ENCODE data around the gene IGF1R. TPM values are rescaled to one million over a fixed set of nuclear protein-coding genes. Genes with fewer than 3 reads are reported as not detected.
A peak's percentile ranks its signal among the peaks of the same experiment; 100 is the strongest.

Gene IGF1R
- total RNA-seq, 2 experiments from 2014 or later: 26.3 to 43.7 TPM

DNA sequence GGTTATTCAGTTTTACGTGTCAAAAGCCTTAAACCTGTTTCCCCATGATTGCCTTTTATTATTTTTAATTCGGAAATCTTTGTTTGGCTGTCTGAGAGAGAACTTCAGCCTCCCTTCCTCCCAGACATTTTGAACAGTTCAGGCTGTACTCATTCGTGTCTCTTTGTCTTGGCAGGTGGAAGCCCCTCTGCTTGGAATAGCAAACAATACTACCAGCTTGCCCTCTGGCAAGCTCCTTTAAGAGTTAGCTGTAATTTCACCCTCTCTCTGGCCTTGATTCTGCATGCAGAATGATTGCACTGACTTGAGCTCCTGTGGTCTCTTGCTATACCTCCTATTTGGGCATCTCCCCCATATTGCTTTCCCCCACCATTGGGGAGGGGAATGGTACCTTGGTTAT is 11.7 kb downstream of the IGF1R start:
- intact Hi-C loops (cut with DNase I, micrococcal nuclease): no loop called here
- Mint-ChIP-seq H3K27ac (no peak overlapping the region), H3K9me3 (ENCODE audit: low read depth) (no peaks in the 10 kb centered on the region), H3K27me3 (no peaks in the 10 kb centered on the region), H3K4me3 (no peak overlapping the region), H3K36me3 (ENCODE audit: low read depth) (no peaks in the 10 kb centered on the region), H3K4me1 (peaks cover 35% of the 10 kb centered on the region)
- ATAC-seq: no peak
- DNase-seq: no peak
- ChIA-PET CTCF (interaction anchor here (0.6 to 3.9 kb wide), 20 partner anchors 9 to 1382 kb away, joined by 3 to 39 read pairs (median 4); partner anchors contain the start of gene IGF1R), POLR2A (no interaction called here)

DNA sequence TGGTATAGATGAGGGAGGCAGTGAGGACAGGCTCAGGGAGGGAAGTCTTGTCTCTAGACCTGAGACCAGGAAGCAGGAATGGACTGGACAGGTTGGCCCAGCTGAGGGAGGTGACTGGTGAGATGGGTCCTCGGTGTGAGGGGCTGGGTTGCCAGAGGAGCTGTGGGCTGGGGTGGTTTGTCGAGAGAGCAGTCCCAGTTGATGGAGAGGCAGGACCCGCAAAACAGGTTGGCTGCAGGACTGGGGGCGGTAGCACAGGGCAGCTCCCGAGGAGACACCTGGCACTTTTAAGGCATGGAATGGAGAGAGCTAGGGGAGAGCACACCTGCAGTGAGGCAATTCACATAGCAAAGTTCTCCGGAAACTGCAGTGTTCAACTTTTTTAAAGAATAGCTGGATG is 14.7 kb downstream of the IGF1R start:
- no peaks in the 10 kb centered on the region for H3K27me3 Mint-ChIP-seq
- peaks cover 49% of the 10 kb centered on the region for H3K4me1 Mint-ChIP-seq
- ATAC-seq (no peak), DNase-seq (no peak)
- H3K9me3 Mint-ChIP-seq (ENCODE audit: low read depth): no peaks in the 10 kb centered on the region
- POLR2A ChIA-PET: no interaction called here
- CTCF ChIA-PET: interaction anchor here (0.6 kb wide), 1 partner anchor 16 kb away, joined by 3 read pairs; no protein-coding TSS in a partner anchor
- H3K4me3 Mint-ChIP-seq: no peak overlapping the region
- H3K36me3 Mint-ChIP-seq (ENCODE audit: low read depth): no peaks in the 10 kb centered on the region
- intact Hi-C loops (cut with DNase I, micrococcal nuclease): no loop called here
- no peak overlapping the region for H3K27ac Mint-ChIP-seq

DNA sequence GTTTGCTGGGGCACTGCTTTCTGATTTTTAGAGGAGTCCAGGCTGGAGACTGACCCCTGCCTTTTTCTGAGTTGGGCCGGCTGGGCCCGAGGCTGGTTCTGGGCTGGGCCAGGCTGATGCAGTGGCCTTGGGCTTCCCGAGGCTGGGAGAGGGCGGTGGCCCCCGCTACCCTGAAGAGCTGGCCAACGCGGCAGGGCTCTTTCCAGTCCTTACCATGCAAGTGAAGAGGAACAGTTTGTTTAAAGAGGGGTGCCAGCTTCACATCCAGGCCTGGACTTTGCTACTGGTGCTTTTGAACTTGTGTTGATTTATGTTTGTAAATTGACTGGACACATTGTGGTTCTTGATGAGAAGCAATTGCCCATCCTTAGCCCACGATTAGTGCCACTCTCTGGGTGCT is 15.3 kb downstream of the IGF1R start:
- H3K27ac Mint-ChIP-seq: peak overlapping the region; percentile 14
- H3K36me3 Mint-ChIP-seq (ENCODE audit: low read depth): no peaks in the 10 kb centered on the region
- no peaks in the 10 kb centered on the region for H3K9me3 Mint-ChIP-seq (ENCODE audit: low read depth)

DNA sequence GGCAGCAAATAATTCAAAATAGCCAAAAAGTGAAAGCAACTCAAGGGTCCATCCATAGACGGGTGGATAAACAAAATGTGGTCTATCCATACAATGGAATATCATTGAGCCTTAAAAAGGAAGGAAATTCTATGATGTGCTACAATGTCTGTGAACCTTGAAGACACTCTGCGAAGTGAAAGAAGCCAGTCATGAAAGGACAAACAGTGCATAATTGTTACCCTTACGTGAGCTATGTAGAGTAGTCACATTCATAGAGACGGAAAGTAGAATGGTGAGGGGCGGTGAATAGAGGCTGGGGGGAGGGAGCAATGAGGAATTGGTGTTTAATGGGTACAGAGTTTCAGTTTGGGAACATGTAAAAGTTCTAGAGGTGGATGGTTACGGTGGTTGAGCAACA is 18.1 kb downstream of the IGF1R start:
- no peaks in the 10 kb centered on the region for H3K9me3 Mint-ChIP-seq (ENCODE audit: low read depth)

More for the DNA sequence above, 15.3 kb downstream of the IGF1R start:
- H3K4me3 Mint-ChIP-seq: no peak overlapping the region
- DNase-seq (no peak), ATAC-seq (no peak)
- POLR2A ChIA-PET: no interaction called here
- peaks cover 51% of the 10 kb centered on the region for H3K4me1 Mint-ChIP-seq
- CTCF ChIA-PET: no interaction called here
- intact Hi-C loops (cut with DNase I, micrococcal nuclease): no loop called here
- no peaks in the 10 kb centered on the region for H3K27me3 Mint-ChIP-seq

DNA sequence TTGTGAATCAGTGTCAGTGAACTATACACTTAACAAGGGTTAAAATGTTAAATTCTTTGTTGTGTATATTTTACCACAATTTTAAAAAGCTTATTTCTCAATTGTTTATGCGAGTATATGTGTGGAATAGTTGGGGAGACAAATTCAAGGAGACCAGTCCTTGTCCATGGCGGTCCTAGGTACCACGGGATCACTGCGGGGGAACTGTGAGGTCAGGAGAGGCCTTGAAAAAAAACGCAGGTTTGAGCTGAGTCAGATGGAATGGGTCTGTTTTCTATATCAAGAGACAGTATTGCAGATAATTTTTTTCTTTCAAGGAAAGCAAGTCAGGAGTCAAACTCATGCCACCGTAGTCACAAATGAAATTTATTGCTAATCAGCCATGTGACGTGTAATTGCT is 18.5 kb downstream of the IGF1R start:
- Mint-ChIP-seq H3K36me3 (ENCODE audit: low read depth) (peaks cover 2% of the 10 kb centered on the region), H3K27me3 (no peaks in the 10 kb centered on the region), H3K9me3 (ENCODE audit: low read depth) (no peaks in the 10 kb centered on the region), H3K27ac (no peak overlapping the region), H3K4me3 (no peak overlapping the region), H3K4me1 (peaks cover 78% of the 10 kb centered on the region)
- ATAC-seq (no peak), DNase-seq (no peak)
- ChIA-PET POLR2A (no interaction called here), CTCF (interaction anchor here (0.7 to 1.2 kb wide), 2 partner anchors 11 to 47 kb away, joined by 5 read pairs; no protein-coding TSS in a partner anchor)
- intact Hi-C loops (cut with DNase I, micrococcal nuclease): loop anchor here in 1 of 2 experiments (5.0 kb wide), 1 partner anchor 110 kb away; no protein-coding TSS in a partner anchor

More for the DNA sequence above, 18.1 kb downstream of the IGF1R start:
- Mint-ChIP-seq H3K4me1 (peaks cover 75% of the 10 kb centered on the region), H3K4me3 (no peak overlapping the region), H3K36me3 (ENCODE audit: low read depth) (no peaks in the 10 kb centered on the region), H3K27ac (no peak overlapping the region), H3K27me3 (no peaks in the 10 kb centered on the region)
- DNase-seq: no peak
- ChIA-PET POLR2A (no interaction called here), CTCF (interaction anchor here (1.2 kb wide), 1 partner anchor 11 kb away, joined by 5 read pairs; no protein-coding TSS in a partner anchor)
- intact Hi-C loops (cut with DNase I, micrococcal nuclease): loop anchor here in 1 of 2 experiments (5.0 kb wide), 1 partner anchor 111 kb away; no protein-coding TSS in a partner anchor
- no peak for ATAC-seq

DNA sequence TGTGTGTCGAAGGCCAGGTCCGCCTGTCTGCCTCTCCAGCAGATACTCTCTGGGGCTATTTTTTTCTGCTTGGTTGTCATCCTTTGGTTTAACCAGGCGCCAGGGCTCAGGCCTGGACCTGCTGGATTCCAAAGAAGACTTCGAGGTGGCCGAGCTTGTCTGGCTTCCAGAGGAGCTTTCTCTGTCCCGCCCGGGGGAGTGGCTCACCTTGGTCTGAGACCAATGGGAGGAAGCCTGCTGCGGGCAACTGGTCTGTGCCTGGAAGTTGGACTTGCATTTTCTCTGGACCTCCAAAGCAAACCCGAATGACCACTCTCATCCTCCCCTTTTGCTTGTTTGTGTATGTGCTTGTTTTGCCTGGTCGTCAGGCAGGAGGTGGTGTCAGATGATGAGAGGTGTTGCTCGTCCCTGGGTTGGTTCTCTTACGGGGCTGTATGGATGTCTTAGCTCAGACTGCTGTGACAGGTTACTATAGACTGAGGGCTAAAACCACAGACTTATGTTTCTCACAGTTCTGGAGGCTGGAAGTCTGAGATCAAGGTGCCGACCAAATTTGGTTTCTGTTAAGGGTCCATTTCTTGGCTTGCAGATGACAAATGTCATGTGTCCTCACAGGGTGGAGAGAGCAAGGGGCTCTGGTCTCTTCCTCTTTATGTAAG is 19.3 kb downstream of the IGF1R start:
- Mint-ChIP-seq H3K9me3 (ENCODE audit: low read depth) (no peaks in the 10 kb centered on the region), H3K27ac (no peak overlapping the region), H3K4me3 (no peak overlapping the region), H3K27me3 (no peaks in the 10 kb centered on the region), H3K4me1 (peaks cover 76% of the 10 kb centered on the region), H3K36me3 (ENCODE audit: low read depth) (peaks cover 2% of the 10 kb centered on the region)
- POLR2A ChIA-PET: no interaction called here
- intact Hi-C loops (cut with DNase I, micrococcal nuclease): loop anchor here in 1 of 2 experiments (5.0 kb wide), 1 partner anchor 110 kb away; no protein-coding TSS in a partner anchor
- CTCF ChIA-PET: interaction anchor here (0.7 to 1.2 kb wide), 2 partner anchors 12 to 47 kb away, joined by 5 read pairs; no protein-coding TSS in a partner anchor
- ATAC-seq (no peak), DNase-seq (no peak)

DNA sequence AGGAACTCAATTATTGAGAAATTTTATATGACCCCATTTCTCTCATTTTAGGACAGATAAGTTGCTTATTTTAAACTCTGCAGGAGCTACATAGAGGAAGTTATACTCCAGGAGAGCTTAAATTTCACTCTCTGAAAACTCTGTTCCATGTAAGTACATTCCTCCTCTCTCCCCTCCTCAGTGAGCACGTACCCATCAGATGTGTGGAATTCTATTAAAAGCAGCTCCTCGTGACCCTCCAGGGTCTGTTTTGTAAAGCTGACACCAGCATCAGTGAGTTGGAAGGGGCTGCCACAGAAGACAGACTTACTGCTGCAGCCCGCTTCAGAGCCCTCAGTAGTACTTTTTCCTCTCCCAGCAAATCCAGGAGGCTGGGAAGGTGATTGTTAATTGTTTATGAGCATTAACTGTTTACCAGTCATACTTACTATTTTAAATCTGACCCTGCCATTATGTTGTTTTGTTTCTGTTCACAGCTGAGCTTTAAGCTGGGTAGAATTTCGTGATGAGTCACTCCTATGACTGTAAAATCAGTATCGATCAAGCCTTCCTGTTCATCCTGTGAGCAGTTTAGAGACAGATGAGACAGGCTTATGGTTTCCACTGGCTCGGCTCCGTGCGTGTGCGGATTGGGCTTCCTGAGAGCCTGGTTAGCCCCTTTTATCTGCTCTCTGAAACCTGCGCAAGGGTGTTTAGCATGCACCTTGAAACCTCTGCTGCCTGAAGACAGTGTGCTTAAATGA is 20.4 kb downstream of the IGF1R start:
- Mint-ChIP-seq H3K27ac (peak overlapping the region; percentile 80), H3K4me3 (peak overlapping the region; percentile 24), H3K27me3 (no peaks in the 10 kb centered on the region), H3K9me3 (ENCODE audit: low read depth) (no peaks in the 10 kb centered on the region), H3K4me1 (peaks cover 79% of the 10 kb centered on the region), H3K36me3 (ENCODE audit: low read depth) (peaks cover 2% of the 10 kb centered on the region)
- CTCF ChIA-PET: interaction anchor here (0.5 to 1.2 kb wide), 9 partner anchors 9 to 432 kb away, joined by 3 to 6 read pairs (median 3); no protein-coding TSS in a partner anchor
- POLR2A ChIA-PET: no interaction called here
- ATAC-seq (peak; percentile 99), DNase-seq (peak; percentile 81)
- intact Hi-C loops (cut with DNase I, micrococcal nuclease): loop anchor here (1.0 to 5.0 kb wide), 2 partner anchors 17 to 109 kb away; no protein-coding TSS in a partner anchor

DNA sequence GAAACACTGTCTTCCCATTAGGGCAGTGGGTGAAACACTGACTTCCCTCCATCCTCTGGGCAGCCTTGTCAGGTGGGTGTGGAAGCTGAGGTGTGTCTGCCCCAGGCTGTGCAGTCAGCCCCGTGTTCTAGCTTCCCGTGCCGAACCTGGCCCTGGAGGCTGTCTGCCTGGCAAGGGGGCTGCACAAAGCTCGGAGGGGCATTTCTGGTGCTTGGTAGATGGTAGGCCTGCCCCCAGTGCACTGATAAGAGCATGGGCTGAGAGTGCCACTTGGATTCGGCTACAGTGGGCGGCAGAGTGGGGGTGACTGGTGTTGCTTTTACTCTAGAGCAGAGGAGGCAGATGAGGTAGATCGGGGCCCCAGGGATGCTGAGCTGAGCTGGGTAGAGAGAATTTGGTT is 21.3 kb downstream of the IGF1R start:
- peak overlapping the region; percentile 80 for H3K27ac Mint-ChIP-seq
- no peak for ATAC-seq
- intact Hi-C loops (cut with DNase I, micrococcal nuclease): loop anchor here (1.0 to 5.0 kb wide), 2 partner anchors 18 to 108 kb away; no protein-coding TSS in a partner anchor
- peaks cover 2% of the 10 kb centered on the region for H3K36me3 Mint-ChIP-seq (ENCODE audit: low read depth)
- no peak overlapping the region for H3K4me3 Mint-ChIP-seq
- H3K27me3 Mint-ChIP-seq: no peaks in the 10 kb centered on the region
- peaks cover 76% of the 10 kb centered on the region for H3K4me1 Mint-ChIP-seq
- ChIA-PET CTCF (interaction anchor here (1.0 to 1.1 kb wide), 2 partner anchors 13 kb away, joined by 3 read pairs; no protein-coding TSS in a partner anchor), POLR2A (no interaction called here)
- no peaks in the 10 kb centered on the region for H3K9me3 Mint-ChIP-seq (ENCODE audit: low read depth)
- peak; percentile 29 for DNase-seq

DNA sequence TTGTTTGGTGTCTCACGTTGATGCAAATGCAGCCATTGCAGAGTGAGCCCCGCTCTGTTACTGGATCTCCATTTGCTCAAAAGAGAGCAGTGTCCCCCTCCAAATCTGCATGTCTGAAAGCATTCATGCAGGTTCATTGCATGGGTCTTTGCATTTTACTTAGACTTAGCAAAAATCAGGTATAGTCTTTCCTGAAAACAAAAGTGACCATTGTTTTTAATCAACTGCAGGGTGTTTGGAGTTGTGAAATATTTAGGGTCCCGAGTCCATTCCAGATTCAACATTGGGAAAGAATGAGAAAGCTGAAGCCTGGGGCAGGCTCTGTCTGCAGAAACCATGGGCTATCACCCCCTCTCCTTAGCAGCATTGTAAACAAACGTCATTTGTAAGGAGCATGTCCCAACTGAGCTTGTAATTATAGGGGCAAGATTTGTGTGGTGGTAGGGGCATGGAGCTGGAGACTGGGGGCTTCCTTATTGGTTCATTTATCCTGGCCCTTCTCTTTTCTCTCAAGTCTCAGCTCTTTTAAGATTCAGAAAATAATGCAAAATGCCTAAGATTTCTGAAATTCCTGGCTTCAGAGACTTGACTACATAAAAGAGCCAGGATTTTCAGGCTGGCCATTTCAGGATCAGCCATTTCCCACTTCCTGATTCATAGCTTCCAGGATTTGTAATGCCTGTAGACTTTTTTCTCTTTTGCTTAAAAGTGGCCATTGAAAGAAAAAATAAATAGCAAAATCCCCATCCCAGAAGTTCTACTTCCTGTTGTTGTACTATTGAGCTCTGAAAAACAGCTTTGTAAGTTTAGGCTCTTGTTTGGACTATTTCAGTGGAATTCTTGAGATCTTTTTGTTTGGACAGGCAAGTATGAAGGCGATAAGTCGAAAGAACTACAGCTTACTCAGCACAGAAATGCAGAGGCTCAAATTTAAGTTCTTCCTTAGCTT is 23.0 kb downstream of the IGF1R start:
- ChIA-PET CTCF (interaction anchor here (1.1 to 2.0 kb wide), 5 partner anchors 12 to 175 kb away, joined by 3 to 7 read pairs (median 3); partner anchors contain the start of gene IGF1R), POLR2A (interaction anchor here (0.6 kb wide), 1 partner anchor 346 kb away, joined by 4 read pairs; no protein-coding TSS in a partner anchor)
- no peak for DNase-seq
- Mint-ChIP-seq H3K9me3 (ENCODE audit: low read depth) (no peaks in the 10 kb centered on the region), H3K27ac (no peak overlapping the region), H3K36me3 (ENCODE audit: low read depth) (peaks cover 2% of the 10 kb centered on the region), H3K27me3 (no peaks in the 10 kb centered on the region), H3K4me3 (no peak overlapping the region), H3K4me1 (peaks cover 67% of the 10 kb centered on the region)
- ATAC-seq: no peak
- intact Hi-C loops (cut with DNase I, micrococcal nuclease): no loop called here

DNA sequence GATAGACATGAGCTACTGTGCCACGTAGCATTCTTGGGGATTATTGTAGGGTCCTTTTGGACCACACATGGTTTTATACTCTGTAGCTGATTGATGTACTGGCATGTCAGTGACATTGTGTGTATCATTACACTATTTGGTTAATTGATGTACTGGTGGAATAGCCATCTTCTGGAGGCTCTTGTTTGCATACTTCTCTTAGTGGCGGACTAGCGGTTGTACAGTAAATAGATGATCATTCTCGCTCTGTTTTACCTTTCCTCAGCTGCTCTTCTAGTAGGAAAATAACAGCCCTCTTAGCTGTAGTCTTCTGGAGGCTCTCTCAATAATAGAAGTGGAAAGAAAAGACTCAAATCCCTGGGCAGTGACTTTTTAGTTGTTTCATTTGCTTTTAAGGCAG is 24.8 kb downstream of the IGF1R start:
- no peak for ATAC-seq

More for the DNA sequence above, 24.8 kb downstream of the IGF1R start:
- Mint-ChIP-seq H3K27ac (no peak overlapping the region), H3K36me3 (ENCODE audit: low read depth) (peaks cover 5% of the 10 kb centered on the region), H3K4me3 (no peak overlapping the region), H3K9me3 (ENCODE audit: low read depth) (no peaks in the 10 kb centered on the region), H3K4me1 (peaks cover 59% of the 10 kb centered on the region), H3K27me3 (no peaks in the 10 kb centered on the region)
- intact Hi-C loops (cut with DNase I, micrococcal nuclease): no loop called here
- POLR2A ChIA-PET: no interaction called here
- CTCF ChIA-PET: interaction anchor here (1.5 to 2.0 kb wide), 2 partner anchors 14 kb away, joined by 6 to 7 read pairs; no protein-coding TSS in a partner anchor
- no peak for DNase-seq

Measured in activated CD4-positive, alpha-beta T cell treated with anti-CD3 and anti-CD28 coated beads for 36 hours (primary cell).